HG02973 (cell line): ENCODE data around the gene GRIP1.

ENCODE experiments used
- ATAC-seq: cut with Tn5 transposase; IDR thresholded peaks from one replicate; pipeline ENCODE4 v1.9.1; 2021; ENCODE audit warnings: moderate library complexity; ENCODE audit not compliant: unreplicated experiment

GRIP1 gene

DNA sequence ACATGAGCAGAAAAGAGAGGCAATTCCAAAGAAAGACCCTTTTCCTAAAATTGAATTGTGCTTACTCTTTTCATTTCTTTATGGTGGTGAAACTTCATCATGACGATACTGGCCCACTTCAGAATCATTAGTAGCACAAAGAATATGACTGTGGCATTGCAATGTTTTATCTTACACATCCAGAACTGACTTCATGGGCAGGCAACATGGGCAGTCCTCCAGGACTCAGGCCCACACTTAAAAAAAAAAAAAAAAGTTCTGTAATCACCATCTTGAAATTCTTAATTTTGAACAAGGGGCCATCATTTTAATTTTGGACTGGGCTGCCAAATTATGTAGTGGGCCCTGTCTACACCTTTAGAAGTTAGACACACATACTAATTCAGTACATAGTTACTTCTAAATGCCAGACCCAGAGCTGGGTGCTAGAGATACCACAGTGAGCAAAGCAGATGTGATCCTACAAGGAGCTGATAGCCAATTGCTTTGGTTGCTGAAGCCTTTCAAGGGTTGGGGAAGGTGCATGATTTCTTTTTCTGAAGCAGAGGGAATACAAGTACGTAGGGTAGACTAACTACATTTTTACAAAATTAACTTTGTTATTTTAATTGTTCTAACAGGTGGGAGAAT lies 341.4 kb downstream of the GRIP1 start:
- ATAC-seq = no peak

DNA sequence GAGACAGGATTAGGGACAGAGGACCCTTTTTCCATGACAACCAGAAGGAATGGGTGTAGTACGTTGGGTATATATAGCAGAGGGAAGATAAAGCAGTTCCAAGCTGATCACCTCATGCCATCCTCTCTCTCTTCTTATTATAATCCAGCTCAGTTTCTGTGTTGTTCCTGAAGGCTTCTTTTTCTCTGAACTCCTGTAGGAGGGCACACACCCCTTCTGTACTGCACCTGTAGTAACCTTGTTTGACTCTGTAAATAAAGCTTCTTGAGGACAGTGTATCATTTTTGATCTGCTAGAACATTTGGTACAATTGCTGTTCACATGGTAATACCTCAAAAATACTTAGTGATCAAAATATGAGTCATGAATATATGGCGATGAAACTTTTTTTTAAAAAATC lies 343.1 kb downstream of the GRIP1 start:
- ATAC-seq = no peak

- no peak for ATAC-seq
These were observed 347.1 kb downstream of the GRIP1 start for GRCh38 chr12:66331814-66332213.

- ATAC-seq = no peak
These were observed 347.9 kb downstream of the GRIP1 start for GRCh38 chr12:66331016-66331415.

DNA sequence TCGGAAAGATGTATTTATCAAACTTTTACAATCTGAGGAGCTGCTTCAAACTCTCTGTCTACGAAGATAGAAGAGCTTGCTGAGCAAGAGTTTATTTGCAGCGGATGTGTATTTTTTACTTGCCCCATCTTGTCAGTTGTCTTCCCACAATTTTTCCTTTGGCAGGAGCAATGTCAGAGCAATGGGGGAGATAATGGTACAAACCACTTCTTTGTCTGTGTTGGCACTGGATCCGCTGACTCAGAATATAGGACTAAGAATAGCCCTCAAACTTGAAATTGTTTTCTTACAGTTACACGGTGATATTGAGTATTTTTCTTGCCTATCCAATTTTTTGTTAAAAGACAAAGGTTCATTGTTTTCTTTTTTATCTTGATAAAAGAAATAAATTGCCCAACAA lies 348.9 kb downstream of the GRIP1 start:
- ATAC-seq = no peak

DNA sequence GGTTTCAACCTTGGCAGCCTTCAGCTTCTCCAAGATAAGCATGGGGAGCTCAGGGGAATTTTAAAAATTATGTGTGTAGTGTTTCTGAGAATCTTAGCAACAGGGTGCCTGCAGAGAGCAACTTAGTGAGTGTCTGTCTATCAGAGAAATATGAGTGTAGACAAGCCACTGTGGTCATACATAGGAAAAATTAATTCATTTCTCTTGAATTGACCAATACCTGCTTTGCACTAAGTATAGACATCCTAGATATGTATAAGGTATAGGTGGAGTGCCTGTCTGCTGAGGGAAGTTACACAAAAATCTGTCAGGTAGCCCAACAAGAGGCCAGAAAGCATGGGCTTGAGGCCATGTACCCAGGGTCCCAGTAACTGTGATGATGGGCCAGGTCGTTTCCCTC lies 355.9 kb downstream of the GRIP1 start:
- ATAC-seq = no peak

GRCh38 chr12:66321435-66321834 lies 357.4 kb downstream of the GRIP1 start:
- ATAC-seq = no peak

DNA sequence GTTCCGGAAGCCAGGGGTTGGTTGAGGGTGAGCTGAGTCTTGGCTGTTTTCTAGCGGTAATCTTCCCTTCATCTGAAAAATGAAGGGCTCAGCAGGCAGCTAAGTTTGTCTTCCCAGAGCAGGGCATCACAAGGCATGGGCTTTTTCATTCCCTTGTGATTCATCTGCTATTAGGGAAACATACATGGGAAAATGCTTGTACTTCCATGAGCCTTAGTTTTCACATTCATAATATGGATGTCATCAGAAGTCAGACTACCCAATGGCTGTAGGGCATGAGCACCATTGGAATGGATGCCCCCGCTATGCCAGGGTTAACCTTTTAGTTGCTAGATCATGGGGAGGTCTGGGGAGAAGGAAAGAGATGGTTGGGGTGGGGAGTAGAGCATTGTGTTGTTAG lies 357.9 kb downstream of the GRIP1 start:
- no peak for ATAC-seq

- no peak for ATAC-seq
These were observed 359.5 kb downstream of the GRIP1 start for GRCh38 chr12:66319266-66319954.

DNA sequence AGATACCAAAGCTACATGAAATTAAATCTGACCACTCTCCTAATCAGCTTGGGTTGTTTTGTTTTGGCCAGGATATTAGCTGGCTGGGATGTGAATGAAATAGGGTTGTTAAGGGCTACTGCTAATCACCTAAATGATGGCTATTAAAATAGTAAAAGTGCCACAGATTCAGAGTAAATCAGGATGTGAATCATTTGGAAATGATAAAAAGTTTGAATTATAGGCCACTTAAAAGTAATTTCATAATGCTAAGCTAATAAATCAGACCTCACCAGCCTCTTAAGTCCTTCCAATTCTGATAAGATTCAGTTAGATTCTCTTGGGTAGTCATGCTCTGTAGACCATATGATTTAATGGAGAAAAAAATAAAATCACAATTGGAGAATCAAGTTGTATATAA lies 364.6 kb downstream of the GRIP1 start:
- no peak for ATAC-seq

DNA sequence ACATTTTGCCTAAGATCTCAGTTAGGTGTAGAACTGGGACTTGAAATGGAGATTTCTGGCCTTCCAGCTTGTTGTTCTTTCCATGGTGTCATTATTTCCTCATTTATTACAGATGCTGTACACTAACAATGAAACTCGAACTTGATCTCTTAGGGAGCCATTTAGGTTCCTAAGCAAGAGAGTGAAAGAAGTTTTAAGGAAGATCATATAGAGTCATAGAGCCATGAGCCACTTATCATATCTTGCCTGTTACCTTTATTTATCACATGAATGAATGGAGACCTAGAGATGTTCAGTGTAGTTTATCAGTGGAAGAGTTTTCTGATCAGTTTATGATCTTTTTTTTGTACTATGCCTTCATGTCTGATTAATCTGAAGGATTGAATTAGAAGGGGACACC lies 366.7 kb downstream of the GRIP1 start:
- ATAC-seq = no peak

- no peak for ATAC-seq
These were observed 369.3 kb downstream of the GRIP1 start for GRCh38 chr12:66309606-66310005.

GRCh38 chr12:66304296-66304900 lies 374.5 kb downstream of the GRIP1 start:
- ATAC-seq = no peak

DNA sequence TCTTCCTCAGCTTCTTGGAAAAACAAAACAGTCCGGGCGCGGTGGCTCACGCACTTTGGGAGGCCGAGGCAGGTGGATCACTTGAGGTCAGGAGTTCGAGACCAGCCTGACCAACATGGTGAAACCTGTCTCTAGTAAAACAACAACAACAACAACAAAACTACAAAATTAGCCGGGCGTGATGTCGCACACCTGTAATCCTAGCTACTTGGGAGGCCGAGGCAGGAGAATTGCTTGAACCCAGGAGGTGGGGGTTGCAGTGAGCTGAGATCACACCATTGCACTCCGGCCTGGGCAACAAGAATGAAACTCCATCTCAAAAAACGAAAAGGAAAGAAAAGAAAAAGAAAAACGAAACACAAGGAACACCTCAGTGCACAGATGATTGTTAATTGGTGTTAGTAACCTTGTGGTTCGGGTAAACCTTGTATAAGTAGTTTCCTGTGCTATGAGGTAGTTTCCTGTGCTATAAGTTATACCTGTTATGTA lies 375.5 kb downstream of the GRIP1 start:
- peak; percentile 68 for ATAC-seq

DNA sequence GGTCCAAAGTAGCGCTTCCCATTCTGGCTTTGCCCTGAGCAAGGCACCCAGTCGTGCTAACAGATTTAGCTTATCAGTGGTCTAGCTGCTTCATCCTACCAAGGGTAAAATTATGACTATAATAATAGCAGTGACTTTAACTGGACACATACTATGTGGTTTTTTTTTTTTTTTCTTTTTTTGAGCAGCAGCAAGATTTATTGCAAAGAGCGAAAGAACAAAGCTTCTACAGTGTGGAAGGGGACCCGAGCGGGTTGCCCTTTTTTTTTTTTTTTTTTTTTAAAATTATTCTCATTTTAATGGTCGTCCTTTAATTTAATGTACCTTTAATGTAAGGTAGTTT lies 376.1 kb downstream of the GRIP1 start:
- ATAC-seq = no peak

DNA sequence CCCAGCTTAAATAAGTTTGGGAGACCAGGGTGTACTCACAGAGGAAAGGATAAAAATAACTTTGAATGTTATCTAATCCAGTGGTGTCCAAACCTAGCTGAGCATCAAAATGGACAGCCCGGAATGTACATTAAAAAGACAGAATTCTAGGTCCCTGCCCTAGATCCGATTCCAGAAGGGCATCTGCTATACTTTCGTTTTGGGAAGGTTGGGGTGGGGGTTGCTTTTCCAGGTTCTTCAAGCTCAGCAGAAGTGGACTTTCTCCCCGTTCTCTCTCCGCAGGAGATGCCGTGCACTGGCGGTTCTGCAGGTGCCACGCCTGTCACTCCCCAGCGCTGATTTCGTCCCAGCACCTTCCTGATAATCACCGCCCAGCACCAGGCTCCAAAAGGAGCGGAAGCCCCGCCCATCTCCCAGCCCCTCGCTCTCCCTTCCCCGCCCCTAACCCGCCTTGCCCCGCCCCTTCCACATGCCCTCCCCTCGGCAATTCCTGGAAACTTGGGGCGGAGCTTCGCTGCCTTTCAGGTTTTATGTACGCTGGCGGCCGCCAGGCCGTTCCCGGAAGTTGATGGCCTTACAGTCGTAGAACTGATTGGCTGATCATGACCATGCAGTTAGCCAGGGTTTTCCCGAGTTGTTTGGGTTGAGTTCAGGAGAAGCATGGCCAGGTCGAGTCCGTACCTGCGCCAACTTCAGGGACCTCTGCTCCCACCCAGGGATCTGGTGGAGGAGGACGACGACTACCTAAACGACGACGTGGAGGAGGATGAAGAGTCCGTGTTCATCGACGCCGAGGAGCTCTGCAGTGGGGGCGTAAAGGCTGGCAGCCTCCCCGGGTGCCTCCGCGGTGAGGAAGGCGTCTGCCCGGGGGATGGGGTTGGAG lies 376.7 kb downstream of the GRIP1 start, which contains the start of gene HELB:
HELB (plus strand) TSS at position 550 of the 883 bp plus-strand sequence; CDS start at position 661, 111 bp downstream.
- peak; percentile 74 for ATAC-seq

DNA sequence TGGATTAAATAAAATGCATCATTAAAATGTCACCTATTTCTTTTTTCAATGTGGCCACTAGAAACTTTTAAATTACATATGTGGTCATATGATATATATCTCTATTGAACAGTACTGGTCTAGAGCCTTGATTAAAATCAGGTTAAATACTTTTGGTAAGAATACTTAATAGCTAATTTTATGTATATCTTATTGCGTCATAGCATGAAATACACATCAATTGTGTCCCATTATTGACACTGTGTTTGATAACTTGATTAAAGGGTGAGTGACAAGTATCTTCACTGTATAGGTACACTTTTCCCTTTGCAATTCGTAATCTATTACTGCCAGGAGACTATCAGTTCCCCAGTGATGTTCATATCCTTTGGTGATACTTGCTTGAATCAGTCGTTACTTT lies 381.0 kb downstream of the GRIP1 start:
- no peak for ATAC-seq
